Stomach (tissue), 4 donors: ENCODE data around the gene TRPM3.

ENCODE experiments used
- CTCF ChIP-seq, 7 experiments: fragments of 450-650 bp in 4 of 7; fragments of 200-600 bp in 3 of 7; sonication (generic) in 3 of 7; IDR thresholded peaks; one replicate each; pipeline ENCODE4 v1.5.1; 2016 to 2019; ENCODE audit warnings: antibody characterized with exemption in 7 of 7, control low read depth in 2 of 7, mild to moderate bottlenecking in 1 of 7
- POLR2A ChIP-seq, 4 donors: fragments of 450-650 bp; IDR thresholded peaks; one replicate each; pipeline ENCODE4 v1.6.1; 2016; ENCODE audit warnings: antibody characterized with exemption in 4 of 4, control low read depth in 2 of 4, mild to moderate bottlenecking in 1 of 4, moderate library complexity in 1 of 4
- POLR2AphosphoS5 ChIP-seq, 3 donors: sonication (generic); formaldehyde crosslinking; IDR thresholded peaks; one replicate each; pipeline ENCODE4 v1.6.1; 2016; ENCODE audit warnings: antibody characterized with exemption in 3 of 3

GRCh38 chr9:70683841-70684240 is 437.6 kb downstream of the TRPM3 start:
- TF ChIP-seq CTCF (IDR thresholded peaks at IDR 0.05) (no peak), POLR2A (IDR thresholded peaks at IDR 0.05) (no peak), POLR2AphosphoS5 (IDR thresholded peaks at IDR 0.05) (no peak)
